Mesenchymal stem cell (in vitro differentiated cells and primary cell): ENCODE results near the gene THOC6.

Experiments
- DNase-seq: peaks from one replicate; pipeline ENCODE4 v3.0.0-alpha.2; 2013
- H2AFZ ChIP-seq: one replicate; pipeline ENCODE4 v1.6.1; 2013; ENCODE audit warnings: low read depth, mild to moderate bottlenecking, control low read depth, inconsistent platforms, low read length, moderate library complexity
- H2AK5ac ChIP-seq: 2 replicates; pipeline ENCODE4 v1.6.1; 2013; ENCODE audit warnings: low read length, moderate library complexity, mild to moderate bottlenecking, inconsistent platforms; ENCODE audit not compliant: severe bottlenecking
- H2BK120ac ChIP-seq: one replicate; pipeline ENCODE4 v1.6.1; 2013; ENCODE audit warnings: low read depth, mild to moderate bottlenecking, inconsistent platforms, low read length, moderate library complexity
- H2BK12ac ChIP-seq, 2 experiments: one replicate each; pipeline ENCODE4 v1.6.1; 2013; ENCODE audit warnings: inconsistent platforms in 2 of 2, low read length in 2 of 2, mild to moderate bottlenecking in 2 of 2, moderate library complexity in 2 of 2, control low read depth in 1 of 2
- H2BK15ac ChIP-seq: one replicate; pipeline ENCODE4 v1.6.1; 2013; ENCODE audit warnings: mild to moderate bottlenecking, low read depth, inconsistent platforms; ENCODE audit not compliant: poor library complexity, severe bottlenecking
- H2BK5ac ChIP-seq: 2 replicates; pipeline ENCODE4 v1.6.1; 2013; ENCODE audit warnings: low read depth, mild to moderate bottlenecking, low read length, control low read depth, inconsistent platforms; ENCODE audit not compliant: poor library complexity, severe bottlenecking
- H3K14ac ChIP-seq, 2 experiments: one replicate each; pipeline ENCODE4 v1.6.1; 2013; ENCODE audit warnings: inconsistent platforms in 2 of 2, low read length in 2 of 2, control low read depth in 1 of 2, mild to moderate bottlenecking in 1 of 2, moderate library complexity in 1 of 2
- H3K18ac ChIP-seq, 2 experiments: one replicate each; pipeline ENCODE4 v1.6.1; 2013; ENCODE audit warnings: inconsistent platforms in 2 of 2, low read length in 2 of 2, control low read depth in 1 of 2, low read depth in 1 of 2, mild to moderate bottlenecking in 1 of 2
- H3K23ac ChIP-seq, 2 experiments: one replicate each; pipeline ENCODE4 v1.6.1; 2013; ENCODE audit warnings: inconsistent platforms in 2 of 2, low read length in 2 of 2, mild to moderate bottlenecking in 2 of 2, moderate library complexity in 2 of 2, control low read depth in 1 of 2
- H3K27ac ChIP-seq: 2 replicates; pipeline ENCODE4 v1.5.1; 2013; ENCODE audit warnings: mild to moderate bottlenecking, moderate library complexity, low read length, control low read depth, inconsistent platforms; ENCODE audit not compliant: poor library complexity, severe bottlenecking
- H3K27me3 ChIP-seq, 2 experiments: 2 replicates each; pipeline versions ENCODE4 v1.6.1 to v1.7.0; 2013; ENCODE audit warnings: low read length in 2 of 2, mild to moderate bottlenecking in 2 of 2, moderate library complexity in 2 of 2, control low read depth in 1 of 2, inconsistent platforms in 1 of 2; ENCODE audit not compliant: control insufficient read depth in 1 of 2, insufficient read depth in 1 of 2
- H3K36me3 ChIP-seq, 2 experiments: 2 replicates each; pipeline versions ENCODE4 v1.6.1 to v1.7.0; 2013; ENCODE audit warnings: low read length in 2 of 2, control low read depth in 1 of 2, inconsistent platforms in 1 of 2, low read depth in 1 of 2, mild to moderate bottlenecking in 1 of 2; ENCODE audit not compliant: insufficient read depth in 2 of 2, control insufficient read depth in 1 of 2
- H3K4ac ChIP-seq, 2 experiments: one replicate each; pipeline ENCODE4 v1.6.1; 2013; ENCODE audit warnings: inconsistent platforms in 2 of 2, low read length in 2 of 2, mild to moderate bottlenecking in 2 of 2, moderate library complexity in 2 of 2, control low read depth in 1 of 2, low read depth in 1 of 2
- H3K4me1 ChIP-seq: 2 replicates; pipeline ENCODE4 v1.6.1; 2013; ENCODE audit warnings: low read depth, low read length, control low read depth; ENCODE audit not compliant: control insufficient read depth, insufficient read depth
- H3K4me2 ChIP-seq: 2 replicates; pipeline ENCODE4 v1.6.1; 2013; ENCODE audit warnings: low read length, mild to moderate bottlenecking, inconsistent platforms; ENCODE audit not compliant: poor library complexity, severe bottlenecking
- H3K4me3 ChIP-seq, 2 experiments: 2 replicates each; pipeline versions ENCODE4 v1.5.1 to v1.7.0; 2013; ENCODE audit warnings: low read length in 2 of 2, mild to moderate bottlenecking in 2 of 2, control low read depth in 1 of 2, low read depth in 1 of 2; ENCODE audit not compliant: insufficient read depth in 1 of 2
- H3K79me1 ChIP-seq: replicated peaks from 2 replicates; pipeline ENCODE4 v1.6.1; 2013; ENCODE audit warnings: mild to moderate bottlenecking, control low read depth, low read length, inconsistent platforms; ENCODE audit not compliant: poor library complexity, severe bottlenecking
- H3K9ac ChIP-seq: 2 replicates; pipeline ENCODE4 v1.7.0; 2013; ENCODE audit warnings: mild to moderate bottlenecking, low read length, moderate library complexity
- H3K9me3 ChIP-seq: 2 replicates; pipeline ENCODE4 v1.7.0; 2013; ENCODE audit warnings: mild to moderate bottlenecking, low read length; ENCODE audit not compliant: control insufficient read depth
- H4K8ac ChIP-seq: one replicate; pipeline ENCODE4 v1.6.1; 2013; ENCODE audit warnings: inconsistent platforms, mild to moderate bottlenecking, low read length, moderate library complexity
- H4K91ac ChIP-seq: one replicate; pipeline ENCODE4 v1.6.1; 2013; ENCODE audit warnings: mild to moderate bottlenecking, low read length, inconsistent platforms
- WGBS: methylation state at CpG from one replicate; pipeline ENCODE4 v1.1.7; 2013; ENCODE audit warnings: mixed read lengths; 5-methylcytosine and 5-hydroxymethylcytosine counted together

Gene THOC6

DNA sequence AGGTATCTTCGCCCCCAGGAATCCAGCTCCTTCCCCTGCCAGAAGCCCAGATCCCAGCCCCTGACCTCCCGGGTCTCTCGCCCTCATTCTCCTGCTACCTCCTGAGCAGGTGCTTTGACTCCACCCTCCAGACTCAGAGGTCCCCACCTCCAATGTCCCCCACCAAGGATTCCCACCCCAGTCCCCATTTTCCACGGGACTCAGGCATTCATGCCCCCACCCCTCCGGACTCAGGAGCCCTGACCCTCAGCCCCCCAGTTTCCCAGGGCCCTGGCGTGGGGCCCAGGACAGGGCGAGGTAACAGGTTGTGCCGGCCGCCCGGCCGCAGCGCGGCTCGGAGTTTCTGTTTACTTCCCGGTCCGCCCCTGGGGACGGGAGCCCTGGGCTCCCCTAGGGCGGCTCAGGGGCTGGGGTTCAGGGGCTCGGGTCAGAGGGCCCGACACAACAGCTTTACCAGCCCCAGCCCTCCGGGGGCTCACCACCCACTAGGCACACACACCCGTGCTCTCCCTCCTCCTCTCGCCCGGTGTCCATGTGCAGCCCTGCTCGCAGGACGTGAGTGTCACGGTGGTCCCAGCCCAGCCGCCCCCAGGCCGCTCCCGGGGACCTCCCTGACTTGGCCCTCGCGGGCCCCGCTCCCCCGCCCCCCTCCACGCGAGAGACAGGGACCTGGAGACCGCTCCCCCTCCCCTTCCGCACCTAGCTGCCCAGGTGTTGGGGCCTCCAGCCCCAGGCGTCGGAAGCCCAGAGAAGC lies 12.3 kb downstream of the THOC6 start:
- H3K23ac ChIP-seq: no peak overlapping the region
- no peak overlapping the region for H2BK12ac ChIP-seq
- no peak overlapping the region for H3K27ac ChIP-seq
- DNase-seq: no peak
- H3K79me1 ChIP-seq: no peaks in the 10 kb centered on the region
- H2AFZ ChIP-seq: no peak overlapping the region
- H3K14ac ChIP-seq: no peak overlapping the region
- peaks cover 71 to 81% of the 10 kb centered on the region in 2 experiments for H3K27me3 ChIP-seq
- H3K9me3 ChIP-seq: no peaks in the 10 kb centered on the region
- H3K4me2 ChIP-seq: no peak overlapping the region
- no peak overlapping the region for H2BK120ac ChIP-seq
- no peak overlapping the region for H2BK5ac ChIP-seq
- no peak overlapping the region for H2AK5ac ChIP-seq
- H3K4me1 ChIP-seq: peaks cover 4% of the 10 kb centered on the region
- no peak overlapping the region for H3K4me3 ChIP-seq
- no peak overlapping the region for H2BK15ac ChIP-seq
- no peaks in the 10 kb centered on the region for H3K36me3 ChIP-seq
- H4K91ac ChIP-seq: no peak overlapping the region
- no peak overlapping the region for H3K18ac ChIP-seq
- no peak overlapping the region for H3K4ac ChIP-seq
- WGBS: 6% methylated on average over 31 of the region's 40 CpGs
- H3K9ac ChIP-seq: no peak overlapping the region
- H4K8ac ChIP-seq: no peak overlapping the region

DNA sequence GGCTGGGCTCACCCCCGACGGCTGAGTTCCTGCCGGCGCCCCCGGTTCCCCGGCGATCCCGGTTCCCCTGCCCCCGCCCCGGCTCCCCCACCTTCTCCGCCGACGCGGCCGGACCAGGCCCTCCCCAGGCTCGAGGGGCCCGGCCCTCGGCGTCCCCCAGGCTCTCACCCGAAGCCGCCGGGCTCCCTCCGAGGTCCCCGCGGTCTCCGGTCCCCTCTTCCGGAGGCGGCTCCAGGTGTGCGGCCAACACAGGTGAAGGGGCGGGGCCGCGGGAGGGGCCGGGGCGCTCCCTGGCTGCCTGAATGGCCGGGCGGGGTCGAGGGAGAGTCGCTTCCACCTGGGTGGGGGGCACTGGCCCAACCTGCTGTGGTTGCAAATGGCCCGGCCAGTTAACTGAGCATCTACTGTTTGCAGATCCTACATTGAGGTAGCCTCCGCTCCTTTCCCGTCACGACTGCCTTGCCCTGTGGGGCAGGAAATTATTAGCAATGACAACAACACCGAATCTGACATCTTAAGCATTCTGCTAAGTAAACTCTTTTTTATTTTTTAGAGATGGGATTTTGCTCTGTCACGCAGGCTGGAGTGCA lies 13.0 kb downstream of the THOC6 start, which contains the start of gene BICDL2:
Gene BICDL2 (minus strand): TSS at position 219 of the 590 bp plus-strand sequence. CDS start 1,448 bp downstream, outside the sequence.
- no peaks in the 10 kb centered on the region for H3K9me3 ChIP-seq
- no peaks in the 10 kb centered on the region for H3K79me1 ChIP-seq
- no peak within 1 kb of the TSS for H3K23ac ChIP-seq
- H2BK5ac ChIP-seq: no peak within 1 kb of the TSS
- H2BK120ac ChIP-seq: no peak within 1 kb of the TSS
- H3K36me3 ChIP-seq: no peaks in the 10 kb centered on the region
- no peak within 1 kb of the TSS for H3K4ac ChIP-seq
- no peak within 1 kb of the TSS for H3K14ac ChIP-seq
- H3K18ac ChIP-seq: no peak within 1 kb of the TSS
- DNase-seq: no peak
- H3K4me2 ChIP-seq: no peak within 1 kb of the TSS
- WGBS: 12% methylated on average over 44 of the region's 44 CpGs
- H4K91ac ChIP-seq: no peak within 1 kb of the TSS
- no peak within 1 kb of the TSS for H2BK12ac ChIP-seq
- H2AK5ac ChIP-seq: no peak within 1 kb of the TSS
- H3K9ac ChIP-seq: no peak within 1 kb of the TSS
- H3K4me3 ChIP-seq: no peak within 1 kb of the TSS
- no peak within 1 kb of the TSS for H2BK15ac ChIP-seq
- no peak within 1 kb of the TSS for H2AFZ ChIP-seq
- H3K27me3 ChIP-seq: peaks cover 74 to 80% of the 10 kb centered on the region in 2 experiments
- H3K4me1 ChIP-seq: peaks cover 4% of the 10 kb centered on the region
- no peak within 1 kb of the TSS for H4K8ac ChIP-seq
- no peak within 1 kb of the TSS for H3K27ac ChIP-seq

- Histone ChIP-seq H3K27ac (no peak overlapping the region), H2BK120ac (no peak overlapping the region), H3K4me1 (peaks cover 4% of the 10 kb centered on the region), H3K9ac (no peak overlapping the region), H2BK12ac (no peak overlapping the region), H2BK15ac (no peak overlapping the region), H2AK5ac (no peak overlapping the region), H3K9me3 (no peaks in the 10 kb centered on the region), H3K14ac (no peak overlapping the region), H4K91ac (no peak overlapping the region), H3K4ac (no peak overlapping the region), H3K23ac (no peak overlapping the region), H3K4me2 (no peak overlapping the region), H2AFZ (no peak overlapping the region), H3K4me3 (no peak overlapping the region), H3K18ac (no peak overlapping the region), H3K36me3 (no peaks in the 10 kb centered on the region), H3K79me1 (no peaks in the 10 kb centered on the region), H3K27me3 (peaks cover 65 to 67% of the 10 kb centered on the region in 2 experiments), H4K8ac (no peak overlapping the region), H2BK5ac (no peak overlapping the region)
- WGBS: 50% methylated on average over 11 of the region's 11 CpGs
- no peak for DNase-seq
These were observed 14.4 kb downstream of the THOC6 start for GRCh38 chr16:3038256-3038655.

GRCh38 chr16:3038896-3039295 lies 15.1 kb downstream of the THOC6 start:
- Histone ChIP-seq H3K18ac (no peak overlapping the region), H2BK120ac (no peak overlapping the region), H3K4ac (no peak overlapping the region), H3K4me2 (no peak overlapping the region), H2AFZ (no peak overlapping the region), H3K23ac (no peak overlapping the region), H2BK15ac (no peak overlapping the region), H4K8ac (no peak overlapping the region), H2AK5ac (no peak overlapping the region), H3K9me3 (no peaks in the 10 kb centered on the region), H2BK5ac (no peak overlapping the region), H3K36me3 (no peaks in the 10 kb centered on the region), H3K27me3 (peaks cover 65 to 67% of the 10 kb centered on the region in 2 experiments), H3K4me3 (no peak overlapping the region), H4K91ac (no peak overlapping the region), H3K4me1 (peaks cover 4% of the 10 kb centered on the region), H2BK12ac (no peak overlapping the region), H3K9ac (no peak overlapping the region), H3K79me1 (no peaks in the 10 kb centered on the region), H3K27ac (no peak overlapping the region), H3K14ac (no peak overlapping the region)
- DNase-seq: no peak
- 89% methylated on average over 5 of the region's 5 CpGs for WGBS
